Measurements from ENCODE around the gene CFAP43.

CFAP43 gene

DNA sequence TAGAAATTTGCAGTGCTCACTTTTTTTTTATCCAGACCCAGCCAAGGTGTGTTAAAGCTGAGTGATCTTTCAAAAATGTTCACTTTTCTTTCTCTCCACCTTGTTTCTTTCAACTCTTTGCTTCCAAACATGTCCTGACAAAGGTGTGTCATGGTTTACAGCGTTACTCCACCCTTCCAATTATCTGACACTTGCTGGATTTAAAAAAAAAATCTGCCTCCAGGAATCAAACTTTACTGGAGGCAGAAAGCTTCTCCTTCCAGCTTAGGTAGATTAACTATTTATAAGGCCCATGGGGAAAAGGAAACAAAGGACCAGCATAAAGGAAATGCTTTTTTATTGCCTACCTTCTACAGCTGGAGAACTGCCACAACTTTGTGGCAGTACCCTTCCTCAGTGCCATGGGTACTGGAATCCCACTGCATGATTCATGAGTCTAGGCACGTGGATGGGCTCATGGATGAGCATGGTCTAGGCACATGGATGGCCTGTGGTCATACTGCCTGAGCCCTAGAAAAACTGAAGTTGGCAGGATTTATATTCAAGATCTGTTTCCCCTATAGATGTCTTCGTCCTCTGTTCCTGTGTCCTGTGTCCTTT is 146.3 kb downstream of the CFAP43 start, which contains the start of gene COL17A1:
COL17A1 (minus strand) TSS at position 80 of the 600 bp plus-strand sequence. CDS start 5,207 bp downstream, outside the sequence.
- no peak for DNase-seq

GRCh38 chr10:104084482-104085142 is 147.6 kb downstream of the CFAP43 start:
- no peak for DNase-seq

GRCh38 chr10:104081998-104082397 is 150.2 kb downstream of the CFAP43 start:
- no peak for DNase-seq

- DNase-seq: no peak
Measured at GRCh38 chr10:104080762-104081161, 151.4 kb downstream of the CFAP43 start.
